Epidermal melanocyte (primary cell): ENCODE measurements around the gene HOXD3.

Experiments
- DNase-seq: peaks from one replicate; pipeline ENCODE4 v3.0.0; 2011; ENCODE audit warnings: low spot score; ENCODE audit not compliant: insufficient read length

The HOXD3 gene

DNA sequence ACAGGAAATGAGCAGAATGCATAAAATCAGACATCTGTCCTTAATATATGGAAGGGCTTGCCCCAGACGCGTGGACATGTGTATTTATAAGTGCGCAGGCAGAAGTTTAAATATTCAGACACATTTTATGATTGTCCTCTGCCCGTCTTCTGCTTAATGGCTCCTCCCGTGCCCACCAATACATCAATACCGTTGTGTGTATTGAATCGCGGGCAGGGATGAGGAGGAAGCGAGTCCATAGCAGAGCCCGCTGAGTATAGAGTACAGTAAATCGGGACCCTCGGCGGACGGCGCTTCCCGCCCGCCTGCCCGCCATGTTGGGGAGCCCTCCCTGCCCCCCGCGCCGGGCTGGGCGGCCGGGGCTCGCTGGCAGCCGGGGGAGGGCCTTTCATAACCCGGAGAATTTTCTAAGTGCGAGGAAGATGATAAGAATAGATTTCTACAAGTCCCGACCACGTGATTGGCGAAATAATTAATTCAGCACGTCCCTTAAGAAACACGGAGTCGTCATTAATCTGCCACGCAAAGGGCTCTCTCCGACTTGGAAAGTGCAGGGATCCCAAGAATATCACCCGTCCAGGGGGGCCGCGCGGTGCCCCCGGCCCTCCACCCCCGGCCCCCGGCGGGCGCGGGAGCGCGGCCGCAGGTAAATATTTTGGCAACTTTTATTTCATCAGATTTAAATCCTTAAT, at the start of gene HOXD3:
TSS of gene HOXD3 (plus strand) at position 501 of the 692 bp plus-strand sequence. CDS start 11,808 bp downstream, outside the sequence.
- no peak for DNase-seq

DNA sequence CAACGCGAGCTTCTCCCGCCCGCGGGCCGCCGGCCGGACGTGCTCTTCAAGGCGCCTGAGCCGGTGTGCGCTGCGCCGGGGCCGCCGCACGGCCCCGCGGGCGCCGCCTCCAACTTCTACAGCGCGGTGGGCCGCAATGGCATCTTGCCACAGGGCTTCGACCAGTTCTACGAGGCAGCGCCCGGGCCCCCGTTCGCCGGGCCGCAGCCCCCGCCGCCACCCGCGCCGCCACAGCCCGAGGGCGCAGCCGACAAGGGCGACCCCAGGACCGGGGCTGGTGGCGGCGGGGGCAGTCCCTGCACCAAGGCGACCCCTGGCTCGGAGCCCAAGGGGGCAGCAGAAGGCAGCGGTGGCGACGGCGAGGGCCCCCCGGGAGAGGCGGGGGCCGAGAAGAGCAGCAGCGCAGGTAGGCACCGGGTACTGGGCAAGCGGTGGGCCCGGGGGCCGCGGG, 49.4 kb upstream of the HOXD3 start:
- DNase-seq: no peak

DNA sequence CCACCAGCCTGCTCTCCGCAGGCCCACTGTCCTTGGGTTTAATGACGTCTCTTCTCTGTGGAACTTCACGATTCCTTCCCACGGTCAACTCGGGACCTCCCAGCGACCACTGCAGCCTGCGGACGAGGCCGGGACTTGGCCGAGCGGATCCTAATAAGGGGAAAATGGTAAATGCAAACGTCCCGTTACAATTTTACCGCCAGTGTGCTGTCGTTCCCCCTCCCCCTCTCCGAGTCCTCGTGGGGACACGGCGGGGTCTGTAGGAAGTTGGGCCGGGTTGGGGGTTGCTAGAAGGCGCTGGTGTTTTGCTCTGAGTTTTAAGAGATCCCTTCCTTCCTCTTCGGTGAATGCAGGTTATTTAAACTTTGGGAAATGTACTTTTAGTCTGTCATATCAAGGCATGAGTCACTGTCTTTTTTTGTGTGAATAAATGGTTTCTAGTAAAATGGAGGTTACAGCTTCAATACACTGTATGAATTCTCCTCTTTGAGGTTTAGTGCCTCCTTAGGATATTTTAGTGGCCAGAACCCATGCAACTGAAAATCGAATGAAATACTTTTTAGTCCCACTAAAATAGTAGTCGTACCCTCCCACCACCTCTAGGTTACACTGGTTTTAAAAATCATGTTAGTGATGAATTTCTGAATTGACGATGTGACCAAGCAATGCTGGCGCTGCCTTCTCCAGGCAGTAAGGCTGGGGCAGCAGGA, 47.8 kb upstream of the HOXD3 start:
- DNase-seq: no peak

DNA sequence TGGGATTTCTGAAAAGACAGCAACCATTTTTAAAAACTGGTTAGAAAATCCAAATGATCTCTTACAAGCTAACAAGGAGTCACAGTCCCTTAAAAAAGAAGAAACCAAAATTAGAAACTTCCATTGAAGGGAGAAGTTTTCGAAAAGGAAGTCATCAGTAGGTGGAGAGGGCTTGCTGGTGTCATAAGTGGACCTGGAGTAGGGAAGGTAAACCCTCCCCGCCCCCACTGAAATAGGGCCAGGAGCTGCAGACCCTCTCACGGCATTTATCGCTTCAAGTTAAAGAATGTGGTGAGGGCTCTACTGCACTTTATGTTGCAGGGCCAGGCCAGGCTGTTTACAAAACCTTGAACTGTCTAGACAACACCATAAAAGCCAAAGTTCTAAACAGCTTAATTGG, 47.2 kb upstream of the HOXD3 start:
- no peak for DNase-seq

DNA sequence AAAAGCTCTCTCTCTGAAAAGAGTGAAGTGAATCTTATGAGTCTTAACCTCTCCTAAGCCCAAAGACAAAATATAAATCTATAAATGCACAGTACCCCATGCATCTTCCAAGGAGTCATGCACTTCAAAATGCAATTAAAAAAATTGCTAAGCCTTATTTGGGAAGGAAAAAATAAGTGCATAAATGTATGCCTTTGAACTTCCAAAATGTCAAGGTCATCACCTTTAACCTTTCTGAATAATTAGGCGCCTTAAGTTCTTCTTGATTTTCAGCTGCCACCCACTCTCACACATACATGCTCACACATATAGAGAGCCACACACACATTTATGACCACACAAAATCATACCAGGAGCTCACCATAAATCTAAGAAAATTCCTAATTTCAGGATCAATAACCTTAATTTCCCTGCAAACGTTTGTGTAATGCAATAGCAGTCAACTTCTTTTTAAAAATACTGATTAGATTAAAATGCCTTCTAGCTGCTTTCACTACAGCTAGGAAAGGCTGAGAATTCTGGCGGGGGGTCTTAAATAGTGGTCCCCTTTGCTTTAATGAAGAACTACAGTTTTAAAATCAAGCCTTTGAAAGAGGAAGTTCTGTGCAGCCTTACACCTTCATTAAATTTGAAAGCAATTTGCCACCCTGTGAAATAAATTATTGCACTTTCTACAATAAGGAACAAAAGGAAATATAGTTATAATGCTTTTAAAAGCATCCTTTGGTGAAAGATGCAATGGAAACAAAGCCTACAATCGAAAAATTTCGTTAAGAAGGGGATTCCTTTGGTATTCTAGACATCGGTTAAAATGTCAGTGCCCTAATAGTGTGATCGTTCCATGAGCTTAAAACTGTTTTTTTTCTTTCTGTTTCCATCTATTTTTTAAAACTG, 46.4 kb upstream of the HOXD3 start:
- DNase-seq: no peak

DNA sequence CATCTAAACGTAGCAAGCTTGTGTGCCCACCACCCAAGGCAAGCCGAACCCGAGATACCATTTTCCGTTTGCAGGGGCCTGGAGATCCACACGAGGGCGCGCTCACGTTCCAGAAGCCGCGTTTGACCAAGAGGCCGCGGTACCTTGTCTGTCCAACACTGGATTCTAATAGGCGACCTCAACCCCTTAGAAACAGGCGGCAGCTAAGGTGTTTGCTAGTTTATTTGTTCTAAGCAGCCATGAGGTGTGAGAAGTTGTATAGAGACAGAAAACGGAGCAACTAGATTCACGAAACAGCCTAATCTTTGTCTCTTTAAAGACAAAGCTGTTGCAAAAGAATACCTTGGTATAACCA, 45.8 kb upstream of the HOXD3 start:
- DNase-seq: no peak

DNA sequence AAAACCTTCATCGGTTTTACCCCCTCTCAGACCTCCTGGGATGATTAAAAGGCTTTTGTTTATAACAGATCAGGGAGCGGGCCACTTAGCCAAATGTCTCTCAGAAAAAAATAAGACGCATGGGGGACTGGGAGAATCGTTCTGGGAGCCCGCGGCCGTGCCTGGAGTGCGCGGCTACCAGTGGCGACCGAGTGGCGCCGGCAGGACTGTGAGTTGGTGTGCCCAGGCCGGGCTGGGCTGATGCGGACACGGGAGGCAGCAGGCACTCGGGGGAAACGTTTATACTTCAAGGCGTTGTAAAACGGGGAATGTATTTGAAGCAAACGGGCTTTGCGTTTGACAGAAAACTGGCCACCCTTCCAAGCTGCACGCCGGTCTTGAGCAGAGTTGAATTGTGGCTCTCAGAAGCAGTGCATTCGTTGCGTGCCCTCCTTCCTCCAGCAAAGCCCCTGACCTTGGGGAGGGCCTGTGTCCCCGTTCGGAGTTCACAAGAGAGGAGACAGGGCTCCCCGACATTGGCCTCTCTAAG, 45.2 kb upstream of the HOXD3 start:
- no peak for DNase-seq

DNA sequence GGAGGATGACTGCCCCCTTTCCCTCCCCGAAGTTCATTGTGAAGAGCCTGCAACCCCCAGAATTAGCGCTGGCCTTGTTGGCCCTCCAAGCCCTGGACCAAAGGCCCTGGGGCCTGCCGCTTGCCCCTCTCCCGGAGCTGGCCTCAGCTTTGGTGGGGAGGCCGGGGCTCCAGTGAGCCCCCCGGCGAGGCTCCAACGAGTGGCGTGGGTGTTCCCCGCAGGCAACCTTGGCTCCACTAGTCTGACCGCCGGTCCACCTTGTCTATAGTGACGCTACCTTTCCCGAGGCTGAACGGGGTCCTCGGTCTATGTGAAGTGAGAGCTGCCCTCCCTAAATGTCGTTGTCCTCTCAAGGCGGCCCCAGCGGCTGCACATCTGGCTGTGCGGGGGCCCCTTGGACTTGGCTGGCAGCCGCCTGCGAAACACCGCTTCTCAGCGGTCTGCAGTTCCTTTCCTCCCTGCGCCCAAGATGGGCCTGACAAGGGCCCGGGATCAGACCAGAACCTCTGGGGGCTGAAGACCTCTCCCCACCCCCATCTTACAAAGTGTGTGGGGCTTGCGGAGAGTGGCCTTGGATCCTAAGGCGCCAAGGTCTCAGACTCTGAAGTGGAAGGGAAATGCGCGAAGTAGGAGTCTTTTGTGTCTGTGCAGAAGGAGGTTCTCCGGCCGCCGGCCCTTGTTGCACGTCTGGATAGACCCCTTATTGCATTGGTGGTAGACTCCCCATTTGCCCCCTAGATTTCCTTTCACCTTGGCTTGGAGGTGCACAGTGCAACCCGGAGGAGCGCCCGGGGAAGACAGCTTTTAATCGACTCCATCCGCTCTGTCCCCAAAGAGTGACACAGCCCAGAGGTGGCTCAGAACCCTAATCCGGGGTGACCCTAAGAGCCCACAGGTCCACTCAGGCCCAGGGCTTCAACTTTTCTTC, 44.5 kb upstream of the HOXD3 start:
- no peak for DNase-seq

DNA sequence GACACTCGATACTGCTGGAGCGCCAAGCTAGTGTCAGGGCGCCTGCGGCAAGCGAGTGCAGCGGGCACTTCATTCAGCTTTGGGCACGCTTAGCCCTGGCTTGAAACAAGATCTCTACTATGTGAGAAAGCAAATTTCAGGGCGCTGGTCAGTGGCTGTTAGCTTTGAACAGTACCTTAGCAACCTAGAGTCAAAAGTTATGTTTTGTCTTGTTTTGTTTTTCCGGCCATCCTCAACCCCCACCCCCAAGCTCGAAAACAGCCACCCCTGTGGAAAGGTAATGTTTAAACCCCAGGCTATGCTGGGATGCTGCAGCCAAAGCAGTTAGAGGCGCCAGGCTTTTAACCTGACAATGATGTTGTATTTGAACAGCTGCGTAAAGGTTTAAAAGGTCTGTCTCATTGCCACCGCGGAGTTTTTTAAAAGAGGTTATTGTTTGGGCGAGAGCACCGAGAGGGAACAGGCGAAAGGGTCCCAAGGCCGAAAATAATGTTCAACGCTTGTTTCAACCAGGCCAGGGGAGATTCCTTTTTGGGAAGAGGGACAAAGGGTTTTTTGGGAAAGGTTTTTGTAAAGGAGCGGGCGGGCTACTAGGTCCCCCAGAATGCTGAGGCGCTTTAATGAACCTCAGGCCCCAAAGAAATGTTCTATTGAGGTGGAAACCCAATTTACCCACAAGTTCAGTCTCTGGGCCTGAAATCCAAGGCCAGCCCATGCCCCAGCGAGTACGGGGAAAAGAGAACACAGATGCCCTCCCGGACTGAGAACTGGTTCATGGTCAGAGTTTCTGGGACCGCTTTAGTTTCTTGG, 42.8 kb upstream of the HOXD3 start:
- no peak for DNase-seq

DNA sequence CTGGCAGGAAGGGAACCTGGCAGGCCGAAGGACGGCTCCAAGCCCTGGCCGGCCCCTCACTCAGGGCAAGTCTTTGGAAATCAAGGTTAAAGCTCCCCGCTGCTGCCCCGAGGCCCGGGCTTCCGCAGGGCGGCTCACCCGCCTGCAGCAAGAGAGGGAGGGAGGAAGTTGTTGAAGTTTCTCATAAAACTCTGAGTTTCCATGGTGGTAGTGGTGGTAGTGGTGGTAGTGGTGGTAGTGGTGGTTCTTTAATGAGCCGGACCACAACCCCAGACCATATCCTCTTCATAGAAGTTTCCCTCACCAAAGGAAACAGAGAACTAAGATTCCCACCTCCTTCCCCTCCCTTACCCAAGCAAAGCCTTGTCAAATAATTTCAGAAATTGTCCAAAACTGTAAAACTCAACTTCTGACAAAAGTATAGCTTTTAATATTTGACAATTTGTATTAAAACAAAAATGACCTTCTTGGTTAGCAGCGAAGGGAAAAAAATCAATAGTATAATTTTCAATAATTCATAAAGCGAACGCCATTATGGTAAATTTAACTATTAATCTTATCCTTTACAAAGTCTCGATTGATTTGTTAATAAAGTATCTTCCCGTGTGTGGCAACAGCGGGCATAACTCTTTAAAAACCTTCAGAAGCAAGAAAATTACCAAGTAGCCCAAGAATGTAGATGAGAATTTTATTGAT, 42.0 kb upstream of the HOXD3 start:
- no peak for DNase-seq

DNA sequence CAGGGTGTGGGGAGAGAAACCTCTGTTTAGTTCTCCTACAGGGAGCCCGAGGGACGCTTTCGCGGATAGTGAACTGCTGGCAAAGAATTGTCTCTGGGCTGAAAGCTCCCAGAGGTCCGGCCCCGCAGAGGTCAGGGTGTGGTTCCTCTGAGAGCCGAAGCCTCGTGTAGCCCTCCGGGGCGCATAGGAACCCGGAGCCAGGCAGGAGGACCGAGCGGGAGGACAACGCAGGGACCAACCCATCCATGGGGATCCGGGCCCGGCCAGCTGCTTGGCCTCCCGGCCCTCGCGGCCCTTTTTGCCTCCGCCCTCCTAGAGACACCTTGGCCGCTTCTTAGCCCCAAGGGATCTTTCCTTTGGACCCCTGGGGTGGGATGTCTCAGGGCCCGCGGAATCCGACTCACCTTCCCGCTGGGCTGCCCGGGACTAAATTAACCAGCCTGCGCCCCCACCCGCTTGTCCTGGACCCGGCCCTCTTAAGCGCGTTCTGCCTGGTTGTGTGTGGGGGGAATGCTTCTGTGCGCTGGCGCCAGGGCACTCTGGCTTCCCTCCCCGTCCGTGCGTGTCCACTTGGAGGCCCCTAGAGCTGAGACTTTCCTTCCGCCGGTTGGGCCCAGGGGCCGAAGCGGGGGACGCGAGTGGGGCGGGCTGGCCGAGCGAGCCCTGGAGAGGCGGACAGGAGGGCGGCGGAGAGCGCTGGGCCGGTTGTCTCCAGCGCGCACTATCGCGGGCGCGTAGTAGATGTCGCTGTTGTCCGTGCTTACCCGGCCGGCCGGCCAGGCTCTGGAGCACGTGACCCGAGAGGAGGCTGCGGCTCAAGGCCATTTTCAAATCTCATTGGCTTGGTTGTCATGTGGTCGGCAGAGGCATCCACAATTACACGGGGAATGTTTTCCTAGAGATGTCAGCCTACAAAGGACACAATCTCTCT, 41.0 kb upstream of the HOXD3 start, which contains the start of gene HOXD10:
TSS of gene HOXD10 (plus strand) at position 896 of the 931 bp plus-strand sequence. CDS start 56 bp downstream, outside the sequence.
- DNase-seq: no peak

DNA sequence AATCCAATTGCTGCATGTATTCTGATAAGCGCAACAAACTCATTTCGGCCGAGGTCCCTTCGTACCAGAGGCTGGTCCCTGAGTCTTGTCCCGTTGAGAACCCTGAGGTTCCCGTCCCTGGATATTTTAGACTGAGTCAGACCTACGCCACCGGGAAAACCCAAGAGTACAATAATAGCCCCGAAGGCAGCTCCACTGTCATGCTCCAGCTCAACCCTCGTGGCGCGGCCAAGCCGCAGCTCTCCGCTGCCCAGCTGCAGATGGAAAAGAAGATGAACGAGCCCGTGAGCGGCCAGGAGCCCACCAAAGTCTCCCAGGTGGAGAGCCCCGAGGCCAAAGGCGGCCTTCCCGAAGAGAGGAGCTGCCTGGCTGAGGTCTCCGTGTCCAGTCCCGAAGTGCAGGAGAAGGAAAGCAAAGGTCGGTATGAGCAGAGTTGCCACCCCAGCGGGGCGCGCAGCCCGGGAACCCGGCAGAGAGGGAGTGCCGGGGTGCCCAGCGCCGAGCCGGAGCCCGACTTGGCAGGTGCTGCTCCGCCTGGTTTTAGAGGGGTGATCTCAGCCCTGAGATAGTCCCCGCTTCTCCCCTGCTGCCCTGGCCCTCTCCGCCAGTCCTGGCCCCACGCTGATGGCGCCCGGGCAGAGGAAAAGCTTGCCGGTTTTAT, 39.8 kb upstream of the HOXD3 start:
- DNase-seq: no peak

DNA sequence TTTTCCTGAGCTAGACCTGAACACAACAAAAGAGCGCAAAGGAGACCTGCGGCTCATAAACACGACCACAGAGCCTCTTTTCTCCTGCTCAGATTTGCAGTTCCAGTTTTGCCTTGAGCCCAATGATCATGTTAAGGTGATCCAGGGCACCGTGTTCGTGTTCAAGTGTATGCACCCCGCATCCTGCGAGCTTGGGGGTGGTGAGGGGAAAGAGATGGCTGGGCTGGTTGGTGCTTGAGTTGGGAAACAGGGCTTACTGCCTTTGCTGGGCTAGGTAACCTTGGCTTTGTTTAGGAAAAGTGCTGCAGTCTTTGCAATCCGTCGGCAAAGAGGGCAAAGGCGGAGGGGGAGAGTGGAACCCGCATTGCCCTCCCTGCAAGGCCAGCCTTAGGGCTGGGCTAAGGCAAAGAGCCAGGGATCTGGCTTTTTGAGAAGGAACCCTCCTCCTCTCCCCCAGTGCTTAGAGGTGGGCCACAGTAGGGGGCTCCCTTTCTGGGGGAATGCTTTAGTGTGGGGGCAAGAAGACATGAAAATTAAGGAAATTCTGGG, 39.2 kb upstream of the HOXD3 start:
- DNase-seq: no peak

DNA sequence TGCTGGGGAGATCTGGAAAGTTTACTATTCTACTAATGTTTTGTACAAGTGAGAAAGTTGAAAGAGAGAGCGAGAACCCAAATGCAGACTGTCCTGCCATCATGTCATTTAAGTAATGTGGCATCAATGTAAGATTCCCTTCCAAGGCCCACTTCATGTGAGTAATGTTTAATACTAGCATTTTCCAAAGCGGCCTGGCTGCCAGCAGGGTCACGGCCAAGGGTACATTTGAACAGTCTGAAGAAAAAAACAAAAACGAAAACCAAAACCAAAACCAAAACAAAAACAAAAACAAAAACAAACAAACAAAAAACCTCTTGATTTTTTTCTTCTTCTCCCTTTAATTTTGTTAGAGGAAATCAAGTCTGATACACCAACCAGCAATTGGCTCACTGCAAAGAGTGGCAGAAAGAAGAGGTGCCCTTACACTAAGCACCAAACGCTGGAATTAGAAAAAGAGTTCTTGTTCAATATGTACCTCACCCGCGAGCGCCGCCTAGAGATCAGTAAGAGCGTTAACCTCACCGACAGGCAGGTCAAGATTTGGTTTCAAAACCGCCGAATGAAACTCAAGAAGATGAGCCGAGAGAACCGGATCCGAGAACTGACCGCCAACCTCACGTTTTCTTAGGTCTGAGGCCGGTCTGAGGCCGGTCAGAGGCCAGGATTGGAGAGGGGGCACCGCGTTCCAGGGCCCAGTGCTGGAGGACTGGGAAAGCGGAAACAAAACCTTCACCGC, 38.3 kb upstream of the HOXD3 start:
- no peak for DNase-seq

DNA sequence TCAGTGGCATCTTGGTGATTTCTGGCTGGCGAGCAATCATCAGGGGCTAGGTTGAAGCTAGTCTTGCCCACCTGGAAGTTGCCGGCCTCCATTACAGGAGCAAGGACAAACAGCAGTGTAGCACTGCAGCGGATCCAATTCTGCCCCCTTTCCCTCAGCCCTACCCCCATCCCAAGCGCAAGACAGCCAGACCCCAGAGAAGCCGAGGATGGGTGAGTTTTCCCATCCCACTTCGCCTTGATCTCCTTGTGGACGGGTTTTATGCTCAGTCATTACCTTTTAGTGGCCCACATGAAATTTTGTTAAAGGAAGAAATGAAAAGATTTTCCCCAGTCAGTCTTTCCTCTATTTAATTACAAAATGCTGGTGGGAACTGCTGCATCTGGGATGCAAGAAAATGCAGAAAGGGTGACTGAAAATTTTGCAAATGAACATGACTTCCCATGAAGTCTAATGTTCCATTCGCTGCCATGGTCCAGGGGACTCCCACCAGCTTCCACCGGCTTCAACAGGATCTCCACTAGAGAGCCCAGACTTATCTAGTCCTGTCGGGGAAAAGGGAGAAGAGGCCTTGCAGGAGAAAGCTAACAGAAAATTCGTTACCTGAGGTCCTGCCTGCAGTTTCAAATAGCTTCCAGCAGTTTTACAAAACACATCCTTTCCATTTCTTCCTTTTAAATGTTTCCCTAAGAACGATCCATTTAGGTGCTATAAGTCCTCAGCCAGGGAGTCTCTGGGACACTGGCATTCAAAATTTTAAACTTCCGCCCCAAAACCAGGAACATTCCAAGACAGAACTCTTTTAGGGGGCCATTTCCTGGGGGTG, 36.5 kb upstream of the HOXD3 start:
- no peak for DNase-seq
